HL-60 (cell line): ENCODE measurements around the gene NLRC5.

Source experiments
- CTCF ChIP-seq: IDR thresholded peaks from one replicate; pipeline ENCODE4 v1.5.1; 2011; ENCODE audit warnings: low read length, control low read depth, inconsistent platforms; ENCODE audit not compliant: insufficient read depth
- GABPA ChIP-seq: IDR thresholded peaks from 2 replicates; pipeline ENCODE4 v1.6.1; 2012; ENCODE audit warnings: low read depth
- POLR2AphosphoS5 ChIP-seq: IDR thresholded peaks from 2 replicates; pipeline ENCODE4 v1.6.1; 2012; ENCODE audit warnings: low read depth
- REST ChIP-seq: IDR thresholded peaks from 2 replicates; pipeline ENCODE4 v1.6.1; 2012; ENCODE audit warnings: low read depth; ENCODE audit not compliant: insufficient replicate concordance
- SPI1 ChIP-seq: IDR thresholded peaks from 2 replicates; pipeline ENCODE4 v1.6.1; 2012; ENCODE audit warnings: low read depth, mild to moderate bottlenecking, borderline replicate concordance

GRCh38 chr16:56947604-56947995 lies 41.8 kb upstream of the NLRC5 start:
- TF ChIP-seq REST: no peak
- no peak for TF ChIP-seq CTCF
- TF ChIP-seq GABPA: no peak
- no peak for TF ChIP-seq POLR2AphosphoS5
- TF ChIP-seq SPI1: no peak
